Activated CD8-positive, alpha-beta T cell treated with anti-CD3 and anti-CD28 coated beads, Interleukin-2, amount 10 ng/mL, durations not matched to agents 7 days and 5 days (primary cell): ENCODE data around the gene OR6B1. TPM values are rescaled to one million over a fixed set of nuclear protein-coding genes. Genes with fewer than 3 reads are reported as not detected.

Experiments used
- ATAC-seq: fragments of 150-1000 bp; cut with Tn5 transposase; one replicate; pipeline ENCODE4 v1.10.0; 2021; ENCODE audit warnings: moderate library complexity
- CTCF ChIA-PET: fragments of 350-600 bp; sonication (Branson Sonifier 250); formaldehyde crosslinking; loops from one replicate; lab custom pipeline; 2021; ENCODE audit warnings: antibody characterized with exemption; lab: Charles Lee
- POLR2A ChIA-PET: fragments of 350-600 bp; sonication (Branson Sonifier 250); formaldehyde crosslinking; loops from one replicate; lab custom pipeline; 2021; ENCODE audit warnings: antibody characterized with exemption; lab: Charles Lee
- DNase-seq: peaks from one replicate; pipeline ENCODE4 v3.0.0-alpha.2; 2020
- H3K27ac Mint-ChIP-seq: one replicate; pipeline ENCODE4 v1.8.0; 2021; ENCODE audit warnings: mild to moderate bottlenecking, mixed read lengths
- H3K27me3 Mint-ChIP-seq: one replicate; pipeline ENCODE4 v1.8.0; 2021; ENCODE audit warnings: low read depth, mixed read lengths
- H3K36me3 Mint-ChIP-seq: one replicate; pipeline ENCODE4 v1.8.0; 2021; ENCODE audit warnings: low read depth, mixed read lengths
- H3K4me1 Mint-ChIP-seq: one replicate; pipeline ENCODE4 v1.8.0; 2021; ENCODE audit warnings: low read depth, mixed read lengths
- H3K4me3 Mint-ChIP-seq: one replicate; pipeline ENCODE4 v1.8.0; 2021; ENCODE audit warnings: mild to moderate bottlenecking, mixed read lengths
- H3K9me3 Mint-ChIP-seq: one replicate; pipeline ENCODE4 v1.8.0; 2022; ENCODE audit warnings: mixed read lengths; ENCODE audit not compliant: insufficient read depth
- total RNA-seq, 2 experiments: library from RNA; stranded (reverse); gene quantifications; one replicate each; pipeline ENCODE4 v1.2.3, GENCODE V29; 2021

Gene OR6B1
- total RNA-seq, 2 experiments from 2014 or later: not detected

GRCh38 chr7:144057954-144058353 lies 57.8 kb downstream of the OR6B1 start:
- ChIA-PET POLR2A (no interaction called here), CTCF (interaction anchor here (1.0 kb wide), 1 partner anchor 70 kb away, joined by 3 read pairs; no protein-coding TSS in a partner anchor)
- H3K9me3 Mint-ChIP-seq: no peaks in the 10 kb centered on the region
- H3K4me3 Mint-ChIP-seq: no peak overlapping the region
- DNase-seq (no peak), ATAC-seq (no peak)
- no peak overlapping the region for H3K27ac Mint-ChIP-seq
- H3K36me3 Mint-ChIP-seq: no peaks in the 10 kb centered on the region
- H3K27me3 Mint-ChIP-seq: peaks cover 2% of the 10 kb centered on the region
- H3K4me1 Mint-ChIP-seq: no peaks in the 10 kb centered on the region

Other genes starting within 250 kb of the OR6B1 start
- gene CTAGE6, start 242.6 kb upstream of the OR6B1 start, total RNA-seq: 1 to 10 TPM in 1 of 2 experiments, under 1 TPM in 1; 0.44 to 1.2 TPM
- gene TCAF1, start 98.1 kb upstream of the OR6B1 start, total RNA-seq: 10 to 100 TPM; 12.6 to 14.1 TPM
- not detected for gene OR2F2, start 65.1 kb upstream of the OR6B1 start, total RNA-seq
- gene OR2F1, start 45.5 kb upstream of the OR6B1 start, total RNA-seq: not detected
- gene OR2A5, start 48.6 kb downstream of the OR6B1 start, total RNA-seq: not detected
- gene OR2A25, start 69.5 kb downstream of the OR6B1 start, total RNA-seq: not detected
- not detected for gene OR2A12, start 86.0 kb downstream of the OR6B1 start, total RNA-seq
- gene OR2A2, start 109.3 kb downstream of the OR6B1 start, total RNA-seq: not detected
- not detected for gene OR2A14, start 122.9 kb downstream of the OR6B1 start, total RNA-seq
- gene CTAGE4, start 183.1 kb downstream of the OR6B1 start, total RNA-seq: under 1 TPM in 1 of 2 experiments, not detected in 1; 0.47 TPM
- 1 to 10 TPM; 2.4 to 2.6 TPM for gene ARHGEF35, start 195.5 kb downstream of the OR6B1 start, total RNA-seq
- gene OR2A42, start 239.3 kb downstream of the OR6B1 start, total RNA-seq: not detected